Peyer's patch (tissue), 4 donors: ENCODE results near the gene ALDH3B1. TPM values are rescaled to one million over a fixed set of nuclear protein-coding genes. Genes with fewer than 3 reads are reported as not detected.
A peak's percentile ranks its signal among the peaks of the same experiment; 100 is the strongest.

Experiments used
- DNase-seq, 3 donors: peaks; one replicate each; pipeline ENCODE4 v3.0.0-alpha.2; 2017 to 2019
- H3K27ac ChIP-seq, 4 donors: fragments of 200-600 bp; sonication (generic); one replicate each; pipeline ENCODE4 v1.5.1; 2016 to 2019
- H3K27me3 ChIP-seq, 2 donors: fragments of 200-600 bp; sonication (generic); one replicate each; pipeline ENCODE4 v1.5.1; 2019
- H3K36me3 ChIP-seq, 3 donors: fragments of 200-600 bp; sonication (generic); one replicate each; pipeline ENCODE4 v1.5.1; 2016 to 2019
- H3K4me1 ChIP-seq, 4 donors: fragments of 200-600 bp; sonication (generic); one replicate each; pipeline ENCODE4 v1.5.1; 2016 to 2019
- H3K4me3 ChIP-seq, 4 donors: fragments of 200-600 bp; sonication (generic); 1 replicate in 3 of 4; 2 replicates in 1 of 4; pipeline ENCODE4 v1.5.1; 2016 to 2019; ENCODE audit warnings: mild to moderate bottlenecking in 1 of 4
- H3K9me3 ChIP-seq, 4 donors: fragments of 200-600 bp; sonication (generic); one replicate each; pipeline ENCODE4 v1.5.1; 2016 to 2019; ENCODE audit warnings: mild to moderate bottlenecking in 1 of 4
- POLR2A ChIP-seq, 2 donors: fragments of 450-650 bp; IDR thresholded peaks; one replicate each; pipeline ENCODE4 v1.5.1; 2017; ENCODE audit warnings: antibody characterized with exemption in 2 of 2, mild to moderate bottlenecking in 2 of 2, moderate library complexity in 2 of 2
- total RNA-seq, 4 donors: library from RNA; depleted of rRNA; stranded (reverse); fragments of >200 nt; gene quantifications; one replicate each; pipeline ENCODE4 v1.1.0, GENCODE V29; 2016
- TF ChIP-seq, protein P1 (sequence below), 6 experiments: fragments of 450-650 bp in 4 of 6; fragments of 200-600 bp in 2 of 6; sonication (generic) in 1 of 6; IDR thresholded peaks; one replicate each; pipeline ENCODE4 v1.5.1; 2017 to 2019; ENCODE audit warnings: antibody characterized with exemption in 6 of 6, mild to moderate bottlenecking in 3 of 6, moderate library complexity in 1 of 6

ALDH3B1 gene
- total RNA-seq, 4 donors from 2014 or later: 14.9 to 53.5 (median 37.0) TPM

GRCh38 chr11:68022531-68022930, 12.4 kb downstream of the ALDH3B1 start:
- TF ChIP-seq, protein P1, sequence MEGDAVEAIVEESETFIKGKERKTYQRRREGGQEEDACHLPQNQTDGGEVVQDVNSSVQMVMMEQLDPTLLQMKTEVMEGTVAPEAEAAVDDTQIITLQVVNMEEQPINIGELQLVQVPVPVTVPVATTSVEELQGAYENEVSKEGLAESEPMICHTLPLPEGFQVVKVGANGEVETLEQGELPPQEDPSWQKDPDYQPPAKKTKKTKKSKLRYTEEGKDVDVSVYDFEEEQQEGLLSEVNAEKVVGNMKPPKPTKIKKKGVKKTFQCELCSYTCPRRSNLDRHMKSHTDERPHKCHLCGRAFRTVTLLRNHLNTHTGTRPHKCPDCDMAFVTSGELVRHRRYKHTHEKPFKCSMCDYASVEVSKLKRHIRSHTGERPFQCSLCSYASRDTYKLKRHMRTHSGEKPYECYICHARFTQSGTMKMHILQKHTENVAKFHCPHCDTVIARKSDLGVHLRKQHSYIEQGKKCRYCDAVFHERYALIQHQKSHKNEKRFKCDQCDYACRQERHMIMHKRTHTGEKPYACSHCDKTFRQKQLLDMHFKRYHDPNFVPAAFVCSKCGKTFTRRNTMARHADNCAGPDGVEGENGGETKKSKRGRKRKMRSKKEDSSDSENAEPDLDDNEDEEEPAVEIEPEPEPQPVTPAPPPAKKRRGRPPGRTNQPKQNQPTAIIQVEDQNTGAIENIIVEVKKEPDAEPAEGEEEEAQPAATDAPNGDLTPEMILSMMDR (IDR thresholded peaks at IDR 0.05): no peak
- no peak for TF ChIP-seq POLR2A (IDR thresholded peaks at IDR 0.05)

DNA sequence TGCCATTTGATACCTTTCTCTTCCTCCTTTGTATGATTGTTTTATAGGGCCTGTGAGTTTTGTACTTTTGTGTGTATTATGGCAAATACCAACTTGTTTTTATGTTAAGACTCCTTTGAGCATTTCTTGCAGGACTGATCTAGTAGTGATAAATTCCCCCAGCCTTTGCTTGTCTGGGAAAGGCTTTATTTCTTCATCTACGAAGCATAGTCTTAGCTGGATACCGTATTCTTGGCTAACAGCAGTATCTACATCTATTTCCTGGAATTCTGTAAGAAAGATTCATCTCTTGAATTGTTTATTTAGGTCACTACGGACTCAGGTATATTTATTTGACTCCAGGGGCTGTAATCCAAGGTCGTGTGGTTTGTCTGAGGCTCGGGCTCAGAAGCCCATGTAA, 14.4 kb downstream of the ALDH3B1 start:
- Histone ChIP-seq H3K36me3 (peaks cover 0 to 18% (median 0%) of the 10 kb centered on the region in 3 donors), H3K4me3 (no peak overlapping the region), H3K27ac (no peak overlapping the region), H3K9me3 (no peaks in the 10 kb centered on the region), H3K27me3 (no peaks in the 10 kb centered on the region), H3K4me1 (peaks cover 0 to 2% (median 0%) of the 10 kb centered on the region in 4 donors)
- DNase-seq: no peak
- TF ChIP-seq POLR2A (IDR thresholded peaks at IDR 0.05): no peak
- TF ChIP-seq, protein P1 (IDR thresholded peaks at IDR 0.05): no peak

More at GRCh38 chr11:68022531-68022930, 12.4 kb downstream of the ALDH3B1 start:
- Histone ChIP-seq H3K27ac (no peak overlapping the region), H3K36me3 (peaks cover 0 to 13% (median 0%) of the 10 kb centered on the region in 3 donors), H3K27me3 (no peaks in the 10 kb centered on the region), H3K4me1 (no peaks in the 10 kb centered on the region), H3K4me3 (no peak overlapping the region), H3K9me3 (no peaks in the 10 kb centered on the region)
- no peak for DNase-seq

DNA sequence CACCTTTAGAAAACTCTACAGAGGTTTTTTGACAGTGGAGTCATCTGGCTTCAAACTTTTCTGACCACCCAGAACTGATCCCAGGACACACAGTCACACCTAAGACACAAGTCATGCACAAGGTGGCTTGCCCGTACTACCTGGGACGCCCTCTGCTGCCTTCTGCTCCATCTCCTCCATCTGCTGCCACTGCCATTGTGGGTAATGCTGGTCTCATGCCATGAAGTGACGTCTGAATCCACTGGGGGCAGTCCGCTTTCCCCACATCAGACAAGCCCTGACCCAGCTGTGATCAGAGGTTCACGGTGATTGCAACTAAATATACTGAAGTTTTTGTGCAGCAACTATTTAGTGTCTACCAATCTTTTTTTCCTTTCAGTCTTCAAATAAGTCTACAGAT, 14.9 kb downstream of the ALDH3B1 start:
- no peak for TF ChIP-seq POLR2A (IDR thresholded peaks at IDR 0.05)
- TF ChIP-seq, protein P1 (IDR thresholded peaks at IDR 0.05): peak in 1 of 6 experiments; percentile 8
- Histone ChIP-seq H3K9me3 (no peaks in the 10 kb centered on the region), H3K27me3 (no peaks in the 10 kb centered on the region), H3K36me3 (peaks cover 0 to 18% (median 0%) of the 10 kb centered on the region in 3 donors), H3K4me1 (peaks cover 0 to 6% (median 0%) of the 10 kb centered on the region in 4 donors), H3K4me3 (no peak overlapping the region), H3K27ac (no peak overlapping the region)
- DNase-seq: no peak

GRCh38 chr11:68026391-68027105, 16.4 kb downstream of the ALDH3B1 start:
- peaks cover 3 to 9% (median 3%) of the 10 kb centered on the region in 4 donors for H3K4me1 ChIP-seq
- no peak overlapping the region for H3K27ac ChIP-seq
- no peak overlapping the region for H3K4me3 ChIP-seq
- H3K36me3 ChIP-seq: peaks cover 0 to 18% (median 0%) of the 10 kb centered on the region in 3 donors
- H3K9me3 ChIP-seq: no peaks in the 10 kb centered on the region
- no peaks in the 10 kb centered on the region for H3K27me3 ChIP-seq
- TF ChIP-seq, protein P1 (IDR thresholded peaks at IDR 0.05): no peak
- no peak for TF ChIP-seq POLR2A (IDR thresholded peaks at IDR 0.05)
- no peak for DNase-seq

DNA sequence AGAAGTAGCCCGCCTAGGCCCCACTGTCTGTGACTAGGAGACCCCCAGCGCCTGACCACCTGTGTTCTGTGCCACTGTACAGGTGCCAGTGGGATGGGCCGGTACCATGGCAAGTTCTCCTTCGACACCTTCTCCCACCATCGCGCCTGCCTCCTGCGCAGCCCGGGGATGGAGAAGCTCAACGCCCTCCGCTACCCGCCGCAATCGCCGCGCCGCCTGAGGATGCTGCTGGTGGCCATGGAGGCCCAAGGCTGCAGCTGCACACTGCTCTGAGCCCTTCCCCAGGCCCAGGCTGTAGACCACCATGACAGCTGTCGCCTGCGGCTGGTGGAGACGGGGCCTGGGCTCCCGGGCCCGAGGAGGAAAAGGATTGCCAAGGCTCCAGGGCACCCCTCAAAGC, 17.5 kb downstream of the ALDH3B1 start:
- DNase-seq: no peak
- H3K4me1 ChIP-seq: peaks cover 5 to 20% (median 7%) of the 10 kb centered on the region in 4 donors
- H3K27me3 ChIP-seq: no peaks in the 10 kb centered on the region
- TF ChIP-seq, protein P1 (IDR thresholded peaks at IDR 0.05): no peak
- TF ChIP-seq POLR2A (IDR thresholded peaks at IDR 0.05): no peak
- H3K4me3 ChIP-seq: no peak overlapping the region
- H3K27ac ChIP-seq: no peak overlapping the region
- H3K9me3 ChIP-seq: no peaks in the 10 kb centered on the region
- H3K36me3 ChIP-seq: peaks cover 0 to 17% (median 0%) of the 10 kb centered on the region in 3 donors
